ENCODE measurements around the gene IPO9.

The IPO9 gene

GRCh38 chr1:201904579-201904978 is 75.6 kb downstream of the IPO9 start:
- Histone ChIP-seq H3K4me1 (ENCODE audit: control insufficient read depth, insufficient read depth, low read length) (no peaks in the 10 kb centered on the region), H3K27ac (ENCODE audit: low read length) (no peak overlapping the region), H3K9me3 (ENCODE audit: control insufficient read depth, insufficient read depth, low read length) (no peaks in the 10 kb centered on the region), H3K4me3 (ENCODE audit: low read length) (no peak overlapping the region), H3K36me3 (ENCODE audit: control insufficient read depth, insufficient read depth, low read length) (no peaks in the 10 kb centered on the region), H3K27me3 (ENCODE audit: control insufficient read depth, insufficient read depth, low read length) (no peaks in the 10 kb centered on the region)
- no CpG with 5 or more reads among the region's 6 CpGs for WGBS (ENCODE audit: insufficient coverage, insufficient read length)
- no peak for DNase-seq (ENCODE audit: low read depth, low spot score)

- no peaks in the 10 kb centered on the region for H3K36me3 ChIP-seq (ENCODE audit: control insufficient read depth, insufficient read depth, low read length)
- no peak for DNase-seq (ENCODE audit: low read depth, low spot score)
- no peaks in the 10 kb centered on the region for H3K27me3 ChIP-seq (ENCODE audit: control insufficient read depth, insufficient read depth, low read length)
- H3K27ac ChIP-seq (ENCODE audit: low read length): no peak overlapping the region
- H3K4me1 ChIP-seq (ENCODE audit: control insufficient read depth, insufficient read depth, low read length): no peaks in the 10 kb centered on the region
- no peak overlapping the region for H3K4me3 ChIP-seq (ENCODE audit: low read length)
- H3K9me3 ChIP-seq (ENCODE audit: control insufficient read depth, insufficient read depth, low read length): no peaks in the 10 kb centered on the region
- no CpG with 5 or more reads among the region's 6 CpGs for WGBS (ENCODE audit: insufficient coverage, insufficient read length)
These were observed 76.4 kb downstream of the IPO9 start for GRCh38 chr1:201905234-201905890.

- DNase-seq (ENCODE audit: low read depth, low spot score): no peak
- H3K27me3 ChIP-seq (ENCODE audit: control insufficient read depth, insufficient read depth, low read length): no peaks in the 10 kb centered on the region
- H3K4me3 ChIP-seq (ENCODE audit: low read length): no peak overlapping the region
- no peaks in the 10 kb centered on the region for H3K36me3 ChIP-seq (ENCODE audit: control insufficient read depth, insufficient read depth, low read length)
- WGBS (ENCODE audit: insufficient coverage, insufficient read length): no CpG with 5 or more reads among the region's 3 CpGs
- no peak overlapping the region for H3K27ac ChIP-seq (ENCODE audit: low read length)
- no peaks in the 10 kb centered on the region for H3K9me3 ChIP-seq (ENCODE audit: control insufficient read depth, insufficient read depth, low read length)
- H3K4me1 ChIP-seq (ENCODE audit: control insufficient read depth, insufficient read depth, low read length): no peaks in the 10 kb centered on the region
These were observed 77.4 kb downstream of the IPO9 start for GRCh38 chr1:201906336-201906735.

GRCh38 chr1:201907621-201908020 is 78.7 kb downstream of the IPO9 start:
- Histone ChIP-seq H3K9me3 (ENCODE audit: control insufficient read depth, insufficient read depth, low read length) (no peaks in the 10 kb centered on the region), H3K27ac (ENCODE audit: low read length) (no peak overlapping the region), H3K4me1 (ENCODE audit: control insufficient read depth, insufficient read depth, low read length) (no peaks in the 10 kb centered on the region), H3K27me3 (ENCODE audit: control insufficient read depth, insufficient read depth, low read length) (no peaks in the 10 kb centered on the region), H3K36me3 (ENCODE audit: control insufficient read depth, insufficient read depth, low read length) (no peaks in the 10 kb centered on the region), H3K4me3 (ENCODE audit: low read length) (no peak overlapping the region)
- WGBS (ENCODE audit: insufficient coverage, insufficient read length): no CpG with 5 or more reads among the region's 6 CpGs
- no peak for DNase-seq (ENCODE audit: low read depth, low spot score)

GRCh38 chr1:201911826-201912571 is 83.0 kb downstream of the IPO9 start:
- Histone ChIP-seq H3K36me3 (ENCODE audit: control insufficient read depth, insufficient read depth, low read length) (no peaks in the 10 kb centered on the region), H3K27ac (ENCODE audit: low read length) (no peak overlapping the region), H3K9me3 (ENCODE audit: control insufficient read depth, insufficient read depth, low read length) (no peaks in the 10 kb centered on the region), H3K4me3 (ENCODE audit: low read length) (no peak overlapping the region), H3K4me1 (ENCODE audit: control insufficient read depth, insufficient read depth, low read length) (no peaks in the 10 kb centered on the region), H3K27me3 (ENCODE audit: control insufficient read depth, insufficient read depth, low read length) (no peaks in the 10 kb centered on the region)
- DNase-seq (ENCODE audit: low read depth, low spot score): no peak
- WGBS (ENCODE audit: insufficient coverage, insufficient read length): no CpG with 5 or more reads among the region's 4 CpGs

- Histone ChIP-seq H3K4me1 (ENCODE audit: control insufficient read depth, insufficient read depth, low read length) (no peaks in the 10 kb centered on the region), H3K36me3 (ENCODE audit: control insufficient read depth, insufficient read depth, low read length) (no peaks in the 10 kb centered on the region), H3K27me3 (ENCODE audit: control insufficient read depth, insufficient read depth, low read length) (no peaks in the 10 kb centered on the region), H3K4me3 (ENCODE audit: low read length) (no peak overlapping the region), H3K9me3 (ENCODE audit: control insufficient read depth, insufficient read depth, low read length) (no peaks in the 10 kb centered on the region), H3K27ac (ENCODE audit: low read length) (no peak overlapping the region)
- no CpG with 5 or more reads among the region's 5 CpGs for WGBS (ENCODE audit: insufficient coverage, insufficient read length)
- DNase-seq (ENCODE audit: low read depth, low spot score): no peak
These were observed 83.9 kb downstream of the IPO9 start for GRCh38 chr1:201912832-201913231.

- Histone ChIP-seq H3K36me3 (ENCODE audit: control insufficient read depth, insufficient read depth, low read length) (no peaks in the 10 kb centered on the region), H3K4me1 (ENCODE audit: control insufficient read depth, insufficient read depth, low read length) (no peaks in the 10 kb centered on the region), H3K9me3 (ENCODE audit: control insufficient read depth, insufficient read depth, low read length) (no peaks in the 10 kb centered on the region), H3K27ac (ENCODE audit: low read length) (no peak overlapping the region), H3K27me3 (ENCODE audit: control insufficient read depth, insufficient read depth, low read length) (no peaks in the 10 kb centered on the region), H3K4me3 (ENCODE audit: low read length) (no peak overlapping the region)
- no CpG with 5 or more reads among the region's 14 CpGs for WGBS (ENCODE audit: insufficient coverage, insufficient read length)
- DNase-seq (ENCODE audit: low read depth, low spot score): no peak
These were observed 85.7 kb downstream of the IPO9 start for GRCh38 chr1:201914456-201915235.

- DNase-seq (ENCODE audit: low read depth, low spot score): no peak
- Histone ChIP-seq H3K36me3 (ENCODE audit: control insufficient read depth, insufficient read depth, low read length) (no peaks in the 10 kb centered on the region), H3K4me1 (ENCODE audit: control insufficient read depth, insufficient read depth, low read length) (no peaks in the 10 kb centered on the region), H3K9me3 (ENCODE audit: control insufficient read depth, insufficient read depth, low read length) (no peaks in the 10 kb centered on the region), H3K27ac (ENCODE audit: low read length) (no peak overlapping the region), H3K27me3 (ENCODE audit: control insufficient read depth, insufficient read depth, low read length) (no peaks in the 10 kb centered on the region), H3K4me3 (ENCODE audit: low read length) (no peak overlapping the region)
- no CpG with 5 or more reads among the region's 11 CpGs for WGBS (ENCODE audit: insufficient coverage, insufficient read length)
These were observed 87.8 kb downstream of the IPO9 start for GRCh38 chr1:201916649-201917249.

GRCh38 chr1:201917362-201918033 is 88.5 kb downstream of the IPO9 start:
- Histone ChIP-seq H3K27me3 (ENCODE audit: control insufficient read depth, insufficient read depth, low read length) (no peaks in the 10 kb centered on the region), H3K9me3 (ENCODE audit: control insufficient read depth, insufficient read depth, low read length) (no peaks in the 10 kb centered on the region), H3K4me3 (ENCODE audit: low read length) (no peak overlapping the region), H3K27ac (ENCODE audit: low read length) (no peak overlapping the region), H3K36me3 (ENCODE audit: control insufficient read depth, insufficient read depth, low read length) (no peaks in the 10 kb centered on the region), H3K4me1 (ENCODE audit: control insufficient read depth, insufficient read depth, low read length) (no peaks in the 10 kb centered on the region)
- WGBS (ENCODE audit: insufficient coverage, insufficient read length): no CpG with 5 or more reads among the region's 7 CpGs
- DNase-seq (ENCODE audit: low read depth, low spot score): no peak

- Histone ChIP-seq H3K27me3 (ENCODE audit: control insufficient read depth, insufficient read depth, low read length) (no peaks in the 10 kb centered on the region), H3K4me1 (ENCODE audit: control insufficient read depth, insufficient read depth, low read length) (no peaks in the 10 kb centered on the region), H3K27ac (ENCODE audit: low read length) (no peak overlapping the region), H3K9me3 (ENCODE audit: control insufficient read depth, insufficient read depth, low read length) (no peaks in the 10 kb centered on the region), H3K4me3 (ENCODE audit: low read length) (no peak overlapping the region), H3K36me3 (ENCODE audit: control insufficient read depth, insufficient read depth, low read length) (no peaks in the 10 kb centered on the region)
- no peak for DNase-seq (ENCODE audit: low read depth, low spot score)
- WGBS (ENCODE audit: insufficient coverage, insufficient read length): no CpG with 5 or more reads among the region's 5 CpGs
These were observed 89.4 kb downstream of the IPO9 start for GRCh38 chr1:201918343-201918742.

Data from iPS DF 6.9 (cell line).